ENCODE results near the gene TNFRSF13B.

Gene TNFRSF13B

DNA sequence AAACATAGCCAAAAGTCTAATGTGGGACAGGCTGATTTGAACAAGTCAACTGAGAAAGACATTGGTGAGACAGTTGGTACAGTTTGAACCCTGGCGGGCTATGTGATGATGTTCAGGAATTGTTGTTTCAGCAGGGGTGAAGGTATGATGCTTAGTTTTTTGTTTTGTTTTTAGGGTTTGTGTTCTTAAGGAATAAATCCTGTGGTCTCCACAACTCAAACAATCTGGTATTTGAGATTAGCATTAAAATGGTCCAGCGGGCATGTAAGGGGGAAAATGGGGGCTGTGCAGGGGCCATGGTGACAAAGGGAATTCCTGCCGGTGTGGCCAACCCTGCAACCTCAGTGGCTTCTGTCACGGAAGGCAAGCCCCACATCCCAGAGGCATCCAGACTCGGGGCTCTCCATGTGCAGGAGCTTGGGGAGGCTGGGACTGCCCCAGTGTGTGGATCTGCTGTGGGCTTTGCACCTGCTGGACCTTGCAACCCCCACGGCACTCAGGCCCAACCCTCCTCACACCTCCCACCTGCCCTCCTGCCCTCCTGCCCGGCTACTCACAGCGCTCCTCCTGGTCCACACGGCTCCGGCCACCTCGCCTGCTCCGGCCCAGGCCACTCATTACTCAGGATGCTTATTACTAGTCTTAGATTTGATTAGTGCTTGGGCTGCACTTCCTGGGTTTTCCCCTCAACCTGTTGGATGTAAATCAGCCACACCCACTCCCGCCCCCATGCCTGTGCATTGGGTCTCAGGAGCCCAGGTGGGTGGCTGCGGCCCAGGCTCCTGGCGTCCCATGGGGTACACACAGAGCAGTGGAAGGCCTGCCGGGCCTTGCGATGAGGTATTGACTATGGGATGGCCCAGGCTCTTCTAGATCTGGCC lies at the start of gene TNFRSF13B:
TSS of gene TNFRSF13B (minus strand) at position 661 of the 881 bp plus-strand sequence. CDS start at position 618, 43 bp downstream.
- H3K4me1 Mint-ChIP-seq = peaks cover 15% of the 10 kb centered on the region
- H3K27me3 Mint-ChIP-seq (ENCODE audit: low read depth) = peaks cover 3% of the 10 kb centered on the region
- H3K27ac Mint-ChIP-seq = no peak within 1 kb of the TSS
- no peaks in the 10 kb centered on the region for H3K36me3 Mint-ChIP-seq (ENCODE audit: low read depth)
- H3K9me3 Mint-ChIP-seq = no peaks in the 10 kb centered on the region
- TF ChIP-seq, protein P1, sequence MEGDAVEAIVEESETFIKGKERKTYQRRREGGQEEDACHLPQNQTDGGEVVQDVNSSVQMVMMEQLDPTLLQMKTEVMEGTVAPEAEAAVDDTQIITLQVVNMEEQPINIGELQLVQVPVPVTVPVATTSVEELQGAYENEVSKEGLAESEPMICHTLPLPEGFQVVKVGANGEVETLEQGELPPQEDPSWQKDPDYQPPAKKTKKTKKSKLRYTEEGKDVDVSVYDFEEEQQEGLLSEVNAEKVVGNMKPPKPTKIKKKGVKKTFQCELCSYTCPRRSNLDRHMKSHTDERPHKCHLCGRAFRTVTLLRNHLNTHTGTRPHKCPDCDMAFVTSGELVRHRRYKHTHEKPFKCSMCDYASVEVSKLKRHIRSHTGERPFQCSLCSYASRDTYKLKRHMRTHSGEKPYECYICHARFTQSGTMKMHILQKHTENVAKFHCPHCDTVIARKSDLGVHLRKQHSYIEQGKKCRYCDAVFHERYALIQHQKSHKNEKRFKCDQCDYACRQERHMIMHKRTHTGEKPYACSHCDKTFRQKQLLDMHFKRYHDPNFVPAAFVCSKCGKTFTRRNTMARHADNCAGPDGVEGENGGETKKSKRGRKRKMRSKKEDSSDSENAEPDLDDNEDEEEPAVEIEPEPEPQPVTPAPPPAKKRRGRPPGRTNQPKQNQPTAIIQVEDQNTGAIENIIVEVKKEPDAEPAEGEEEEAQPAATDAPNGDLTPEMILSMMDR (IDR thresholded peaks at IDR 0.05; ENCODE audit: unreplicated experiment in 3 of 3) = no peak
- H3K4me3 Mint-ChIP-seq = no peak within 1 kb of the TSS

DNA sequence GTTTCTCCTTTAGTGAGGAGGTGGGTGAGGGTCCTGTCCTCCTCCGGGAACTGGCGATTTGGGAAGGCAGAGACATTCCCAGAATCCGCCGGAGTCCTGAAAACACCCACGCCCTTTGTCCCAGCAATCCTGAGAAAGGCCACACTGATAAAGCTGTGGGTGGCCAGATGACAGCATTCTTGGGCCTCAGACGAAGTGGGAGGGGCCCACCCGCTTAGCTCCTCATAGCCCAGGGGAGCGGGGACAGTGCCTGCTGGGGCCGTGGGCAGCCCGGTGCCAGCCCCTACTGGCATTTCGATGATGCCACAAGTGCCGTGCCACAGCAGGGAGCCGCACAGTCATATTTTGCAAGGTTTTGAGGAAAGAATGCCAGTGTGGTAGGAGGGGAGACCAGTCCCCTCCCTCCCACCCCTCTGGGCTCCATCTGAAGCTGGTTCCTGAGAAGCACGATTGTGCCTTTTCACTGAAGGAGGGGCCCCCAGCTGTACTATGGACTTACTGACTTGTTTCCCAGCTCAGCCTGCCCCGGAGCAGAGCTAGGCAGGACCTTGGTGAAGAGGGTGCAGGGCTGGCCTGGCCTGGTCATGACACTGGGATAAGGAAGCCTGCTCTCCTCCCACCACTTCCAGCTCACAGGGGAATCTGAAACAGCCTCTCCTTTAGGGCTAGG lies 49.4 kb upstream of the TNFRSF13B start:
- H3K4me3 Mint-ChIP-seq = no peak overlapping the region

DNA sequence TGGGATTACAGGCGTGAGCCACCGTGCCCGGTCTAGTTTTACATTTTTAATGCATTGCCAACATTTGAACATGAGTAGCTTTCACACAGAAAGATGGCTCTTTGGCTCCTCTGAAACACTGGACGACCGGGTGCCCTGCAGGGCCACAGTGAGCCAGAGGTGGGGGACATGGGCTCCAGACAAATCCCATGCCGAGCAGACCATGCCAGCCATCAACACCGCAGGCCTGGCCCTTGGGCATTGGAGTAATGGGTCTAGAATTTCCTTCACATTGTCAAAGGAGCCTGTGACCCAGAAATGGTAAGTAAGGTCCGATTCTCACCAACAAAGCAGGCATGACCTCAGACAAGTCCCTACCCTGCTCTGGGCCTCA lies 48.9 kb upstream of the TNFRSF13B start:
- H3K4me3 Mint-ChIP-seq = no peak overlapping the region
- no peaks in the 10 kb centered on the region for H3K27me3 Mint-ChIP-seq (ENCODE audit: low read depth)
- no peak overlapping the region for H3K27ac Mint-ChIP-seq
- TF ChIP-seq, protein P1 (IDR thresholded peaks at IDR 0.05; ENCODE audit: unreplicated experiment in 3 of 3) = no peak
- H3K4me1 Mint-ChIP-seq = peaks cover 6% of the 10 kb centered on the region
- no peaks in the 10 kb centered on the region for H3K36me3 Mint-ChIP-seq (ENCODE audit: low read depth)
- no peaks in the 10 kb centered on the region for H3K9me3 Mint-ChIP-seq

More for the DNA sequence above, 49.4 kb upstream of the TNFRSF13B start:
- H3K27ac Mint-ChIP-seq = peak overlapping the region in 2 of 3 experiments; percentile 68 to 79
- H3K36me3 Mint-ChIP-seq (ENCODE audit: low read depth) = no peaks in the 10 kb centered on the region
- TF ChIP-seq, protein P1 (IDR thresholded peaks at IDR 0.05; ENCODE audit: unreplicated experiment in 3 of 3) = no peak
- H3K4me1 Mint-ChIP-seq = peaks cover 9% of the 10 kb centered on the region
- H3K9me3 Mint-ChIP-seq = no peaks in the 10 kb centered on the region
- H3K27me3 Mint-ChIP-seq (ENCODE audit: low read depth) = no peaks in the 10 kb centered on the region

DNA sequence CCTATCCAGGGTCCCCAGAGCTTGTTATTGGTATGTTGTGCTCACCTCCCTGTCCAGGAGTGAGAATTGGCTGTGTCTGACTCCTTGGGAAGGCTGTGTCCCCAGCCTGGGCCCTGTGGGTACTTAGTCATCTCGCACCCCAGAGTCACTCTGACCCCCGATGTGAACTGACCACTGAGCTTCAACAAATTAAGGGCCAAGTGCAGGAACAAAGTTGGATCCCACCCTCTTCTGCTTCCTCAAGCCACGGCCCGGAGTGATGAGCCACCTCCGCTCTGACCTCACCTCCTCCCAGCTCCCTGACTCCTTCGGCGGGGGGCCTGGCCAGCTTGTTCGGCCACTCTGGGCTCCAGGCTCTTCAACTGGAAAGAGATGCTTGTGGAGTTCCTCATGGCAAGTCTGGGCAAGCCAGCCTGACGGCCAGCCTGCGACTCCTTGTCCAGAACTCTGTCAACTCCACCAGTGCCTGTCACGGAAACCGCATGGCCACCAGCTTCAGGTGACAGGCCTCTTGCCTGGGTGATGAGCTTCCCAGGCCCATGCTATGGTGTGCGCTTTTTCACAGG lies 48.1 kb upstream of the TNFRSF13B start:
- Mint-ChIP-seq H3K4me3 (no peak overlapping the region), H3K27me3 (ENCODE audit: low read depth) (no peaks in the 10 kb centered on the region), H3K36me3 (ENCODE audit: low read depth) (no peaks in the 10 kb centered on the region), H3K4me1 (peaks cover 4% of the 10 kb centered on the region), H3K27ac (peak overlapping the region in 1 of 3 experiments; percentile 8), H3K9me3 (no peaks in the 10 kb centered on the region)
- TF ChIP-seq, protein P1 (IDR thresholded peaks at IDR 0.05; ENCODE audit: unreplicated experiment in 3 of 3) = no peak

DNA sequence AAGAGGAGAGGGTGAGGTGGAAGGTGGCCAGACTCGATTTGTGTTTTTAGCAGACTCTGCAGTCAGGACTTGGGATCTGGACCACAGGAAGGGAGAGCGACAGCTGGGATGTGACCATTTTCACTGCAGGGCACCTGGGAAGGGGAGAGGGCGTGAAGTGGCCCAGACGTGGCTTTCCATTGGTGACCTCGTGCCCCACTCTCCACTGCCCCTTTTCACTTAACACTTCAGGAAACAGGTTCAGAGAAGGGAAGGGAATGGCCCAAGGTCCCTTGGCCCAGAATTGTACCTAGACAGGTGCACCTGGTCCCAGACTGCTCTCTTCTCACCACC lies 47.5 kb upstream of the TNFRSF13B start:
- Mint-ChIP-seq H3K4me1 (peaks cover 4% of the 10 kb centered on the region), H3K27me3 (ENCODE audit: low read depth) (no peaks in the 10 kb centered on the region), H3K36me3 (ENCODE audit: low read depth) (no peaks in the 10 kb centered on the region), H3K9me3 (no peaks in the 10 kb centered on the region), H3K27ac (peak overlapping the region in 1 of 3 experiments; percentile 86), H3K4me3 (no peak overlapping the region)
- TF ChIP-seq, protein P1 (IDR thresholded peaks at IDR 0.05; ENCODE audit: unreplicated experiment in 3 of 3) = no peak
